ENCODE data around the gene TBC1D28.
"Not testable (repeated sequence)": the region's sequence is repeated elsewhere in the genome, so short reads cannot be mapped to it uniquely, and the experiment has no call there.

Gene TBC1D28

DNA sequence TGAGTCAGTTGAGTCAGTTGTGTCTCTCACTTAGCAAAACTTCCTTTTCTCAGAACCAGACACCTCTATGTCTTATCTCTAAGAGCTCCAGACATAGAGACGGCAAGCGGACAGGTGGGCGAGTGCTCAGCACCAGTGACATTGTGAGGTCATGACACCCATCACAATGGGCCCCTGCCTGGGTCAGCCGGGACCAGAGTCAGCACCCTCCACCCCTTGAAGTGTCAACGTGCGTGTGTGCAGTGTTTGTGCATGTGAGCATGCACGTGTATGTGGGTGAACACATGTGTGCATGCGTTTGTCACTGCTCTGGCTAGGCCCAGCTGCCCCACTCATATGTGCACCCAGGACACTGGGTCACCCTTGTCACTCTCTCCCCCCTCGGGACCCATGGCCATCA, at the start of gene TBC1D28:
TBC1D28 (minus strand) TSS at position 101 of the 400 bp plus-strand sequence. CDS start 3,039 bp downstream, outside the sequence.
- not testable (repeated sequence) for DNase-seq (ENCODE audit: low read depth, low spot score)

DNA sequence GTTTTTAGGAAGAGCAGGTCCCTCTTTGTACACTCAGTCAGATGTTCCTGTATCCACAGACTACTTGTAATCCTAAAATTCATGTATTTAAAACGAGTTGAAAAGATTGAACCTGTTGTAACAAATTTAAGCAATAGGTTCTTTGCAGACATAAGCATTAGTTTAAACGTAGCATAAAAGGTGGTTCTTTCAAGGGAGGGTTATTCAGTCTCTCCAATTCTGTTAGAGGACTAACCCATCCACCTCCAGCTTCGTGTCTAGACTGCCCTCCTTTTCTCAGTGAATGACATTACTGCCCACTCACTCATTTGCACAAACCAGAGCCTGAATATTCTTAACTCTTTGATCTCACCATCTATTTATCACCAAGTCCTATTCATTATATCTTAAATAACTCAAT, 38.5 kb upstream of the TBC1D28 start:
- not testable (repeated sequence) for DNase-seq (ENCODE audit: low read depth, low spot score)

DNA sequence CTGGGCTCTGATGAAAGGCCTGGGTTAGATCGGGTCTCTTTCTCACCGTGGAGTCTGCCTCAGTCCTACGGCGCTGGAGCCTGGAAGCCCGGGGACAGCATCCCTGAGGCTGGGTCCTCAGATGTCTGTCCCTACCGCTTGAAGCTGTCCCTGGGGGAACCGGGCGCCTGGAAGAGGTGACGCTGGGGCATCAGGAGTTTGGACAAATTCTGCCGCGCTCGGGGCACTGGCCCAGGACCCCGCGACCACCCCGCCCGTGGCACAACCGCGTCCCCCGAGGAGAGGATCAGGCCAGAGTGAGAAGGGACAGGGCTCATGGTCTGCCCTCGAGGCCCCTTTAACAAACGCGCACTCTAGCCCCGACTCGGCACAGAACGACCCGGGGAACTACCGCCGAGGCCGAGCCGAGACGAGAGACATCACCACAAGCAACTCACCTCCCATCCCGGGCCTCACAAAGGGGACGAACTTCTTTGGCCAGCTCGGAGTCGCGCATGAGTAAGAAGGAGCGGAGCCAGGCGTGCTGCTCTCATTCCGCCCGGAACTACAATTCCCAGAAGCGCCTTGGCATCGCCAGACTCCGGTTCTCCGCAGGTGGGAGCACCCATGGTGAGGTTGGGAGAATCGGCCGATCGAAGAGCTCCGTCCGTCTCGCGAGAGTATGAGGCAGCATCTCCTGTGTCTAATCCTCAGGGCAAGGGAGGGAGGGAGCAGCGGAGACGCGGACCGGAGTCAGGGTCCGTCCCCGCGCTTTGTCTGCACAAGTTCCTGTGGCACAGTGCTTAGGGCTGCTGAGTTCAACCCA, 37.8 kb upstream of the TBC1D28 start, which contains the start of gene FOXO3B:
FOXO3B (minus strand) TSS at position 548 of the 805 bp plus-strand sequence. CDS start 663 bp downstream, outside the sequence.
- peak; percentile 96 for DNase-seq (ENCODE audit: low read depth, low spot score)

DNA sequence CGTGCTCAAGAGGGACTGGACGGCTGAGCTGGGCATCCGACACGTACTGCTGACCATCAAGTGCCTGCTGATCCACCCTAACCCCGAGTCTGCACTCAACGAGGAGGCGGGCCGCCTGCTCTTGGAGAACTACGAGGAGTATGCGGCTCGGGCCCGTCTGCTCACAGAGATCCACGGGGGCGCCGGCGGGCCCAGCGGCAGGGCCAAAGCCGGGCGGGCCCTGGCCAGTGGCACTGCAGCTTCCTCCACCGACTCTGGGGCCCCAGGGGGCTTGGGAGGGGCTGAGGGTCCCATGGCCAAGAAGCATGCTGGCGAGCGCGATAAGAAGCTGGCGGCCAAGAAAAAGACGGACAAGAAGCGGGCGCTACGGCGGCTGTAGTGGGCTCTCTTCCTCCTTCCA, 33.2 kb upstream of the TBC1D28 start:
- DNase-seq (ENCODE audit: low read depth, low spot score): not testable (repeated sequence)

DNA sequence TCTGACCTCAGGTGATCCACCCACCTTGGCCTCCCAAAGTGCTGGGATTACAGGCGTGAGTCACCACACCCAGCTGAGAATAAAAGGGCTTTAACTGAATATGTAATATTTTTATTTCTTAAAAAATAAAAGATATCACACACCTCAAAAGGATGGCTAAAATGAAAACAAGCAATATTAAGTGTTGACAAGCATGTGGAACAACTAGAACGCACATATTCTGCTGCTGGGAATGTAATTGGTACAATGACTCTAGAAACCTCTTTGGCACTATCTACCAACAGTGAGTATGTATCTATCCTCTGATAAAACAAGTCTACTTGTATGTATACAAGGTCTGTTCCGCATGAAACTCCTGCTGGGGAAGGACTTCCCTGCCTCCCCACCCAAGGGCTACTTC, 32.7 kb upstream of the TBC1D28 start:
- not testable (repeated sequence) for DNase-seq (ENCODE audit: low read depth, low spot score)

DNA sequence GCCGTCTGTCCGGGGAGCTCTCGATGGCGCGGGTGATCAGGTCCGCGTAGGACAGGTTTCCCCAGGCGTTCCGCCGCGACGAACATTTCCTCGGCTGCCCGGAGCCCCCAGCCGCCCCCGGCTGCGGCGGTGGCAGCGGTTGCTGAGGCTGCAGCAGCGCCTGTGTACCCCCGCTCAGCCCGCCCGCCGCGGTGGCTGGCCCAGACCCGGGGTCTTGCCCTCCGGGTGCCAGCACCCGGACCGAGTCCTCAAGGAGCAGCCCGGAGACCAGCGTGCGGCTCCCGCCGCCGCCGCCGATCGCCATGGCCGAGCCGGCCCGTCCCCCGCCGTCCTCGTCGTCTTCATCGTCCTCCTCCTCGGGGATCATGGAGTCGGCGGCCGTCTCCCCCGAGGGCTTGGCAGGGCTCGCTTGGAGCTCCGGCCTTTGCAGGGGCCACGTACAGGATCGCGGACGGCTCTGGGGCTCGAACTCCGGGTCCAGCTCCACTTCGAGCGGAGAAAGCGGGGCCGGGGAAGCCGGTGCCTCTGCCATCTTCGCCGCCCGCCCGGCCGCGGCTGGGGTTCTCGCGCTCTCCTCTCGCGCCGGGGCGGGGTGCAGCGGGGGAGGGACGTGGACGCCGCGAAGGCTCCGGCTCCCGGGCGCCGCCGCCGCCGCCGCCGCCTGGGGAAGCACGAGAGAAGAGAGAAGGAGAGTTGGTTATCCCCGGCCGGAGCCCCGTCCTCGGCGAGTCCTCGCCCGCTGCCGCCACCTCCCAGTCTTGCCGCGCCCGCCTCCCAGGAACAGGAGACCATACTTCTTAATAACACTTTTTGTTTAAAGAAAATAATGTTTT, 28.4 kb upstream of the TBC1D28 start:
- DNase-seq (ENCODE audit: low read depth, low spot score): not testable (repeated sequence)

DNA sequence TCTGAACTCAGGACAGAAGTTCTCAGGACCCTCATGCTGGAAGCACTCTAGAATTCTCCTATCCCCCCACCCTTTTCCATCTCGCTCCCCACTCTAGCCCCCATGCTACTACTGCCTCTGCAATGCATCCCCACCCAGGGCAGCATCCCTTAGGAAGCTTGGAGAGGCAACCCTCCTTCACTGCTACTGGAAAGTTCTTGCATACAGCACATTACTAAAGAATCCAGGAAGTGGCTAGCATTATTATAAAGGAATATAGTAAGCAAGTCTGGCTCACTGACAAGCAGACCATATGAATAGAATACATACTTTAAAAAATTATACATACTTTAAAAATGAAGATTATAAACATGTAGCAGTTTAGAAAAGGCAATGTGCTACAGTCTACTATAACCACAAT, 24.4 kb upstream of the TBC1D28 start:
- DNase-seq (ENCODE audit: low read depth, low spot score): not testable (repeated sequence)

DNA sequence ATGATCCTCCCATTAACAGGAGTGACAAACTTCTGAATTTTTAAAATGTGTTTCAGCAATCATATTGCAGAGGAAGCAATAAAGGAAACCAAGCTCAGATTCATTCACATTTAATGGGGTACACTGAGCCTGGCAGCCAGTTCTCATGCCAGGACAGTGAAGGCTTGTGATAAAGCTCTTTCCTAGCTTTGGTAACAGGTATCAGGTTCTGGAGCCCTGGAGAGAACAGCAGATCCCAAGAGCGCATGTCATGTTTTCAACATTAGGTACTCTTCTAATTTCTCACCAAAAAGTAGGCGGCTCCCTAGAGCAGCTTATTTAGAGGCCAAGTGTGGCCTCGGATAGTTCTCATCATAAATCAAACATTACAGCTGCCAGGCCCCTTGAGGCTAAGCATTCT, 23.3 kb upstream of the TBC1D28 start:
- DNase-seq (ENCODE audit: low read depth, low spot score): not testable (repeated sequence)

DNA sequence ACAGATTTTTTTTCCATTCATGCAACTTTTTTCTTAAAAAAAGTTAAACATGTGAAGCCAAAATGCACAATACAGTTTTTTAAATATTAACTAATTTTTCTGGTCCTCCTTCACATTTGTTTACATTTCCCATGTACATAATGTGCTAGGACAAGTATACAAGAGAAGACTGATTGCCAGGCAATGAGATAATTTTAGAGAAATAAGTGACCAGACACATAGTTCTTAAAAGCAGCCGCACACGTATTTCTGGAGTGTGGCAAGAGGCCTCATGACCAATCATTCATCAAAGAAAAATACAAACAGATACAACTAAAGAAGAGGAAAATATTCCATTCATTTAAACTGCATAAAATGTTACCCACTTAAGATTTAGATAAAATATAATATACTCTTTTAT, 22.1 kb upstream of the TBC1D28 start:
- DNase-seq (ENCODE audit: low read depth, low spot score): not testable (repeated sequence)

DNA sequence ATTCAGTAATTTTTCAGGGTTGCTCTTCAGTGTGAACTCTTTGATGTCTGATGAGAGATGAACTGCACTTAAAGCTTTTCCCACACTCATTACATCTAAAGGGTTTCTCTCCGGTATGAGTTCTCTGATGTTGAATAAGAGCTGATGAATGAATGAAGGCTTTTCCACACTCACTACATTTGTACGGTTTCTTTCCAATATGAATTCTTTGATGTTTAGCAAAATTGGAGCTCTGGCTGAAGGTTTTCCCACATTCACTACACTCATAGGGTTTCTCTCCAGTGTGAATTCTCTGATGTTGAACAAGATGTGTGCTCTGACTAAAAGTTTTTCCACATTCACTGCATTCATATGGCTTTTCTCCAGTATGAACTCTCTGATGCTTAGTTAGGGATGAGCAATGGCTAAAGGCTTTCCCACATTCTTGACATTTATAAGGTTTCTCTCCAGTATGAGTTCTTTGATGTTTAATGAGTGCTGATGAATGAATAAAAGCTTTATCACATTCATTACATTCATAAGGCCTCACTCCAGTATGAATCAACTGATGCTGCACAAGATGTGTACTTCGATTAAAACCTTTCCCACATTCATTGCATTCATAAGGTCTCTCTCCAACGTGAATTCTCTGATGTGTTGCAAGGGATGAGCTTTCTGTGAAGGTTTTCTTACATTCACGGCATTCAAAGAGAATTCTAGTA, 17.9 kb upstream of the TBC1D28 start:
- DNase-seq (ENCODE audit: low read depth, low spot score): not testable (repeated sequence)

DNA sequence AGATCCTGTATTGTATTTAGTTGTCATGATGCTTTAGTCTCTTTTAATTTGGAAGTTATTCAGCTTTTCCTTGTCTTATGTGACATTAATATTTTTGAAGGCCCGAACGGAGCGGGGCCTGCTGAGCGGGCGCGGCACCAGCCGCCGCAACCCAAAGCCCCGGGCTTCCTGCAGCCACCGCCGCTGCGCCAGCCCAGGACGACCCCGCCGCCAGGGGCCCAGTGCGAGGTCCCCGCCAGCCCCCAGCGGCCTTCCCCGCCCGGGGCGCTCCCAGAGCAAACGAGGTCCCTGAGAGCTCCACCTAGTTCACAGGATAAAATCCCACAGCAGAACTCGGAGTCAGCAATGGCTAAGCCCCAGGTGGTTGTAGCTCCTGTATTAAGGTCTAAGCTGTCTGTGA, 5.9 kb upstream of the TBC1D28 start:
- DNase-seq (ENCODE audit: low read depth, low spot score): not testable (repeated sequence)

DNA sequence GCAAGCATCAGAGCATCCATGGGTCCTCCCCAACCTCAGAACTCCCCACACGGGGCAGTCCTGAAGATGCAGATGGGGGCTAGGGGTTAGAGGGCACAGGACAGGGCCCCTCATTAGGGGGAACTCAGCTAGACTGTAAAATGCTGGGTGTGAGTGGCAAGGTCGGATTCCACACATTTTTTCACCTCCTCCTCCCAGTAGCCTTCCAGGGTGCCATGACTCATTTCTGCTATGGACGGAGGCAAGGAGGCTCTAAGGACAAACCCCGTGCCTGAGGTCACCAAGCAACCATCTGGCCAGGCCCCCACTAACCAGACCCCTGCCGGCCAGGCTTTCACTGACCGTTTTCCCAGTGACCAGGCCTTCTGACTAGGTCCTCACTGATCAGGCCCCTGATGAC, 1.1 kb downstream of the TBC1D28 start:
- DNase-seq (ENCODE audit: low read depth, low spot score): not testable (repeated sequence)

DNA sequence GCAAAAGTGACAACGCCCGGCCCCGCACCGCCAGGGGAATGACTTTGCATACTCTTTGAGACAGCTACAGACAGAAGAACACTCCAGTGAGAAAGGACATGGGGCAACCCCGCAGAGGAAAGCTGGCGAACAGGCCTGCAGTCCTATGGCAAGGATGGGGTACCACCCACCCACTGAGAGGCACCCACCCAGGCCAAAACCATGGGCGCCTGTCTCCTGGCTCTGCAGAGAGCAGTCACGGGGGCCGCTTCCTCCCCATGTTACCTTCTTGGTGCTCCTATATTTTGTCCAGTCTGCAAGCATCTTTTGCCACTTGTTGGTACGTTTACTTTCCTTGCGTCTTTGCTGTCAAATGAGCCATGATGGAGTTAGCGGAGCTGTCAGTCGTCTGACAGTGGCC, 5.8 kb downstream of the TBC1D28 start:
- not testable (repeated sequence) for DNase-seq (ENCODE audit: low read depth, low spot score)

DNA sequence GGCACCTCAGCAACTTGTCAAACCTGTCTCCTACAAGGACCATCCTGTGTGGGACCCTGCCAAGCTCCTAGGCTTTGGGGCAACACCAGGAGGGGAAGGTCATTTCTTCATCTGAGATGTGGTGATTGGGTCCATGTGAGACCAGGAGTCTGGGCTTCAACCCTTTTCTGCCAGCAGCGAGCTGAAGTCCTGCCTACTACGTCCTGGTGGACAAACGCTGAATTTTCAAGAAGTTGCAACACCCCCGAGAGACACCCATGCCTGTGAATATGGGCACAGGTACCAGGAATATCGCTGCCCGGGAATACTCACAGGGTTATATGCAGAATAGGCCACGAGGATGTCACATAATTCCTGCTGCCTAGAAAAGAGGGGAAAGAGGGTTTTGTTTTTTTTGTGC, 8.0 kb downstream of the TBC1D28 start:
- not testable (repeated sequence) for DNase-seq (ENCODE audit: low read depth, low spot score)

DNA sequence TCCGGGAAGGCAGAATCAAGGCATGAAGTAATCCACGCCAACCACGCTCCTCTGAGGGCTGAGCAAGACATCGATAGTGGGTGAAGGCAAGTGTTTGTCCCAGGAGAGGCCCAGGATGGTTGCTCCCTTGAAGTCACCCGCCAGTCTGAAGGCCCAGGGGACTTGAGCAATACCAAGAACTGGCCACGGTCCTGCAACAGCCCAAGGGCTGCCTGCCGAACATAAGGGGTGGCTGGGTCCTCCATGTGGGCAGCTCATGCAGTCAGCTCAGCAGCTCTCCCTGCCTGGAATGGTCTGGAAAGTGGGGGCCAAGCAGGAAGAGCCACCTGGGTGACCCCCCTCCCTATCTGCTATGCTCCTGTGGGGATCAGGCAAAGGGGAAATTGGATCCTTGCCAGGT, 8.4 kb downstream of the TBC1D28 start:
- not testable (repeated sequence) for DNase-seq (ENCODE audit: low read depth, low spot score)

DNA sequence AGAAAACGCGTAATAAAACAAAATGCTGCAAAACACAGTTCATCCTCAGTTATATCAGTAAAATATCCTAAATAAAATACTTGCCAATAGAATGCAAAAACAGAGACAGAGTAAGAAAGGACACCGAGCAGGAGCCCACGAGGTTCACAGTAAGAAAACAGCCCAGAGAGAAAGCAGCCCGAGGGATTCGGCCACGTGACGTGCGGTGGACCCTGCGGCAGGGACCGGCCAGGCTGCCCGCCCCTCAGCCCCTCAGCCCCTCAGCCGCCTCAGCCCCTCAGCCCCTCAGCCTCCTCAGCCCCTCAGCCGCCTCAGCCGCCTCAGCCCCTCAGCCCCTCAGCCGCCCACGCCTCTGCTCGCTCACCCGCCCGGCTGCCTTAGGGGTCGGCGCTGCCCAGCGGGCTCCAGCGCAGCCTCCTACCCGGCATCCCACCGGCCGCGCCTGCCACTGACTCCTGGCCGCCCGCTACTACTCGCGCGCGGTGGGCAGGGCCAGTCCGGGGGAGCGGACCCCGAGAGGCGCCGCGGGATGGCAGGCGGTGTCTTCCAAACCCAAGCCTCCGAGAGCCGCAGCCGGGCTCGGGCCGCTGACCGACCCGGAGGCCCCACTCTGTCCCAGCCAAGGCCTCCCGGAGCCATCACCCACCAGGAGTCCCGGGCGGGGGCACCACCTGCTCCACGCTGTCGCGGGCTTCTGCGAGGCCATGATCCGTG, 9.5 kb downstream of the TBC1D28 start:
- peak; percentile 20 for DNase-seq (ENCODE audit: low read depth, low spot score)

DNA sequence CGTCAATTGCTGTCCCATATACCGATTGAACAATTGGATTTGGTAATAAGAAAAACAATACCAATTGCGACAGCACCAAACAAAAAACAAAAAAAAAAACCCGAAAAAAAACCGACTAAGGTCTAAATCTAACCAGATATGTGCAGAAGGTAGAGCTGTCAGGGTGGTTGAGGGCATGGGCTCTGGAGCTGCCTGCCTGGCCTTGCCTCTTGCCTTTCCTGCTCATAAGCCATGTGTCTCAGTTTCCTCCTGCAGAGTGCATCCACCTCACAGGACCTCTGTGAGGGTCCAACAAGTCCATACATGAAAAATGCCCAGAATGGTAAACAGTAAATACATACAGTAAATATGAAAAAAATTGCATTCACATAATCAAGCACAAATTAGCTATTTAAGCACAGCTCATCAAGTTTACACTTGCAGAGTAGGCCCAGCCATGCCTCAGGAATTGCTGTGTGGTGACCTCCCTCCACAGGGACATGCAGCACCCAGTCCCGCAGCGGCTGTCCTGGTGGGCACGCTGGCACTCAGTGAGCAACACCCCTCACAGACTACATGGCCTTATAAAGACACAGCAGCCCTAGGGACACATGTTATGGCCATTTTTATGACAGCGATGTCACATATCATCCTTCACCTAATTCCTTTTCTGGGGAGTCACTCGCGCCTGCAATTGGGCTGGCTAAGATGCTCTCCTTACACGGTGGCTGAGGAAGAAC, 17.9 kb downstream of the TBC1D28 start:
- no peak for DNase-seq (ENCODE audit: low read depth, low spot score)

DNA sequence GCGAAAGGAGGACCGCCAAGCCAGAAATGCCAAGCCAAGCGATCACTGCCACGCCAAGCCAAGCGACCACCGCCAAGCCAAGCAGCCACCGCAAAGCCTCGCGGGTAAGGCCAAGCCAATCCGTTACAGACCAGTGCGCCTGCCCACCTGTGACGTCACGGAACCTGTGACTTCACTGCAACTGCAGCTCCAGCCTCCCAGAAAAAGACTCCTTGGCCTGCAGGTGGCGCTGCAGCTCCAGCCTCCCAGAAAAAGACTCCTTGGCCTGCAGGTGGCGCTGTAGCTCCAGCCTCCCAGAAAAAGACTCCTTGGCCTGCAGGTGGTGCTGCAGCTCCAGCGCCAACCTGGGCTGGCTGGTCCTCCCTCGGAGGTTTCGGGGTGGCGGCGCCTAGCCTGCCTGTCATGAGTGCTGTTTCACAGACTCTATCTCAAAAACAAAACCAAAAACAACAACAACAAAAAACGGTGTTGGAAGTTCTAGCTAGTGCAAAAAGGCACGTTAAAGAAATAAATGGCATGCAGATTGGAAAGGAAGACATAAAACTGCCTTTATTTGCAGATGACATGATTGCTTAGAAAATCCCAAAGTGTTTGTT, 18.6 kb downstream of the TBC1D28 start:
- peak; percentile 77 for DNase-seq (ENCODE audit: low read depth, low spot score)

DNA sequence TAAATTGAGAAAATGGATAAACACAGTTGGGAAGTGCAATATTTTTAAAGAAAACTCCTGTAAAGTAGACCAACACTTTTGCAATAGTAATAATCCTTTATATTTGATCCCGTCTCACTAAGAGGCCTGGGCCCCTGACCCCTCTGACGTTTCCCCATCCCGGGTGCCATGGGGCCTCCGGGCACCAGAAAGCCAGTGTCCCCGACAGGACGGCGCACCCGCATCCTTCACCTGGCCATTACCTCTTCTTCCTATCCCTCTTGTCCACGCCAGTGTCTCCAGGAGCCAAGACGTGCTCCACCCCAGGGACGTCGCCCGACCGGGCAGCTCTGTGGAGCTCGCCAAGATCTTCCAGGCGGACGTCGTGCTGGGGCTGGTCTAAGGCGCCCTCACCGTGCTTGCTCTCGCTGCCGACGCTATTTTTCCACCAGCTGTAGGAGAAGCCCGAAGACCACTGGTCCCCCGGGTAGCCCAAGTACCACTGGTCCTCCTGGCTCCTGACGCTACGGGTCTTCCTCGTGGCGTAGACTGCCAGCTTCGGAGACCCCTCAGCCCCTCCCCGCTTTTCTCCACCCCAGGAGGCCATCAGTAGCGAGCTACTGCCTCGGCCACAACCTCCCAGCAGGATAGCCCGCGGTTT, 19.2 kb downstream of the TBC1D28 start:
- DNase-seq (ENCODE audit: low read depth, low spot score): not testable (repeated sequence)

DNA sequence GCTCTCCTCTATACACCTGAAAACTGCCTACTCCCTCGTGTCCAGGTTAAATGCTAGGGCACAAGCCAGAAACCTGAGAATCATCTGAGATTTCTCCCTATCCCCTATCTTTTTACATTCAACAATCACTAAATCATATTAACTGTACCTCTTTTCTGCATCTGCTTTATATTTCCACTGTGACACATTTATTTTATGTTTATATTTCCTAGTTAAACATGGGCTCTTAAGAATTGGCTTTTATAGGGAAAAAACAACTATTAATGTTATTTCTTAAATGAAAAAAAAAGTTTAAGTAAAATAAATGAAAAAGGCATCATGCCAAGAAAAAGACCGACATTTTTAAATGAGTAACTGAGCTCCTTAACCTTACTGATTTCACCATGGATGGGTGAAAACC, 26.6 kb downstream of the TBC1D28 start:
- not testable (repeated sequence) for DNase-seq (ENCODE audit: low read depth, low spot score)

All from astrocyte of the hippocampus (primary cell).